ENCODE data around the gene NAV2. TPM values are rescaled to one million over a fixed set of nuclear protein-coding genes. Genes with fewer than 3 reads are reported as not detected.

NAV2 gene
- total RNA-seq, 1 experiment from 2014 or later = 2.1 TPM

DNA sequence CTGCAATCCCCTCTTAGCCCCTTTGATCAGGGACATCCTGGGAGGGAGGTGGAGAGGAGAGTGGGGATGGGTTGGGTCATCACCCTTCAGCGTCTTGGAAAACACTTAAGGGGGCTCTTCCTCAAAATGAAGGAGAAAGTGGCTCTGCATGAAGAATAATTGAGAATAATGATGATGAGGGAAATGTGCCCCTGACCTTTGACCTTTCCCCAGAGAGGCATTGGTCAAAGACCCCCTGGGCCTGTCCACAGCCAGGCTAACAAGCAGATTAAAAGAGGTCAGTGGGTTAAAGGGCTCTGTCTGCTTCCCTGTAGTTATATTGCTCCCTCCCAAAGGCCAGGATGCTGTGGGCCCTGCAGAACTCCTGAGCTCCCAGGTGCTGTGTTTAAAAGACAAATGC lies 68.7 kb downstream of the NAV2 start:
- peaks cover 4% of the 10 kb centered on the region; the same call in 1 of the 2 replicates for H3K27me3 ChIP-seq (ENCODE audit: insufficient read depth, low read length)
- no peaks in the 10 kb centered on the region for H3K36me3 ChIP-seq (ENCODE audit: control insufficient read depth in 1 of 2, insufficient read depth in 2 of 2, low read length in 2 of 2)
- no peak for TF ChIP-seq SP1 (IDR thresholded peaks at IDR 0.05; ENCODE audit: low read depth)
- TF ChIP-seq, protein P1, sequence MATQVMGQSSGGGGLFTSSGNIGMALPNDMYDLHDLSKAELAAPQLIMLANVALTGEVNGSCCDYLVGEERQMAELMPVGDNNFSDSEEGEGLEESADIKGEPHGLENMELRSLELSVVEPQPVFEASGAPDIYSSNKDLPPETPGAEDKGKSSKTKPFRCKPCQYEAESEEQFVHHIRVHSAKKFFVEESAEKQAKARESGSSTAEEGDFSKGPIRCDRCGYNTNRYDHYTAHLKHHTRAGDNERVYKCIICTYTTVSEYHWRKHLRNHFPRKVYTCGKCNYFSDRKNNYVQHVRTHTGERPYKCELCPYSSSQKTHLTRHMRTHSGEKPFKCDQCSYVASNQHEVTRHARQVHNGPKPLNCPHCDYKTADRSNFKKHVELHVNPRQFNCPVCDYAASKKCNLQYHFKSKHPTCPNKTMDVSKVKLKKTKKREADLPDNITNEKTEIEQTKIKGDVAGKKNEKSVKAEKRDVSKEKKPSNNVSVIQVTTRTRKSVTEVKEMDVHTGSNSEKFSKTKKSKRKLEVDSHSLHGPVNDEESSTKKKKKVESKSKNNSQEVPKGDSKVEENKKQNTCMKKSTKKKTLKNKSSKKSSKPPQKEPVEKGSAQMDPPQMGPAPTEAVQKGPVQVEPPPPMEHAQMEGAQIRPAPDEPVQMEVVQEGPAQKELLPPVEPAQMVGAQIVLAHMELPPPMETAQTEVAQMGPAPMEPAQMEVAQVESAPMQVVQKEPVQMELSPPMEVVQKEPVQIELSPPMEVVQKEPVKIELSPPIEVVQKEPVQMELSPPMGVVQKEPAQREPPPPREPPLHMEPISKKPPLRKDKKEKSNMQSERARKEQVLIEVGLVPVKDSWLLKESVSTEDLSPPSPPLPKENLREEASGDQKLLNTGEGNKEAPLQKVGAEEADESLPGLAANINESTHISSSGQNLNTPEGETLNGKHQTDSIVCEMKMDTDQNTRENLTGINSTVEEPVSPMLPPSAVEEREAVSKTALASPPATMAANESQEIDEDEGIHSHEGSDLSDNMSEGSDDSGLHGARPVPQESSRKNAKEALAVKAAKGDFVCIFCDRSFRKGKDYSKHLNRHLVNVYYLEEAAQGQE (IDR thresholded peaks at IDR 0.05; ENCODE audit: low read depth) = no peak
- no peak for TF ChIP-seq POLR2AphosphoS5 (IDR thresholded peaks at IDR 0.05; ENCODE audit: low read depth, low read length)
- TF ChIP-seq YY1 (IDR thresholded peaks at IDR 0.05; ENCODE audit: extremely low read depth, insufficient replicate concordance, low read depth, low read length) = no peak
- TF ChIP-seq ELF1 (IDR thresholded peaks at IDR 0.05; ENCODE audit: borderline replicate concordance, low read depth) = no peak
- no peak for TF ChIP-seq RAD21 (IDR thresholded peaks at IDR 0.05; ENCODE audit: low read depth)
- TF ChIP-seq, protein P2, sequence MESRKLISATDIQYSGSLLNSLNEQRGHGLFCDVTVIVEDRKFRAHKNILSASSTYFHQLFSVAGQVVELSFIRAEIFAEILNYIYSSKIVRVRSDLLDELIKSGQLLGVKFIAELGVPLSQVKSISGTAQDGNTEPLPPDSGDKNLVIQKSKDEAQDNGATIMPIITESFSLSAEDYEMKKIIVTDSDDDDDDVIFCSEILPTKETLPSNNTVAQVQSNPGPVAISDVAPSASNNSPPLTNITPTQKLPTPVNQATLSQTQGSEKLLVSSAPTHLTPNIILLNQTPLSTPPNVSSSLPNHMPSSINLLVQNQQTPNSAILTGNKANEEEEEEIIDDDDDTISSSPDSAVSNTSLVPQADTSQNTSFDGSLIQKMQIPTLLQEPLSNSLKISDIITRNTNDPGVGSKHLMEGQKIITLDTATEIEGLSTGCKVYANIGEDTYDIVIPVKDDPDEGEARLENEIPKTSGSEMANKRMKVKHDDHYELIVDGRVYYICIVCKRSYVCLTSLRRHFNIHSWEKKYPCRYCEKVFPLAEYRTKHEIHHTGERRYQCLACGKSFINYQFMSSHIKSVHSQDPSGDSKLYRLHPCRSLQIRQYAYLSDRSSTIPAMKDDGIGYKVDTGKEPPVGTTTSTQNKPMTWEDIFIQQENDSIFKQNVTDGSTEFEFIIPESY (IDR thresholded peaks at IDR 0.05; ENCODE audit: extremely low read depth, insufficient replicate concordance, low read length) = no peak
- no peak for TF ChIP-seq EZH2 (IDR thresholded peaks at IDR 0.05)
- no peak for TF ChIP-seq CBX3 (IDR thresholded peaks at IDR 0.05; ENCODE audit: low read depth)
- TF ChIP-seq EZH2phosphoT487 (IDR thresholded peaks at IDR 0.05; ENCODE audit: borderline replicate concordance) = no peak
- no peak for TF ChIP-seq EGR1 (IDR thresholded peaks at IDR 0.05; ENCODE audit: low read depth)
- no peak for TF ChIP-seq ZNF274 (IDR thresholded peaks at IDR 0.05; ENCODE audit: low read depth, low read length)
- TF ChIP-seq CEBPB (IDR thresholded peaks at IDR 0.05; ENCODE audit: low read depth) = no peak
- TF ChIP-seq SIN3A (IDR thresholded peaks at IDR 0.05; ENCODE audit: low read depth) = no peak
- TF ChIP-seq, protein P3, sequence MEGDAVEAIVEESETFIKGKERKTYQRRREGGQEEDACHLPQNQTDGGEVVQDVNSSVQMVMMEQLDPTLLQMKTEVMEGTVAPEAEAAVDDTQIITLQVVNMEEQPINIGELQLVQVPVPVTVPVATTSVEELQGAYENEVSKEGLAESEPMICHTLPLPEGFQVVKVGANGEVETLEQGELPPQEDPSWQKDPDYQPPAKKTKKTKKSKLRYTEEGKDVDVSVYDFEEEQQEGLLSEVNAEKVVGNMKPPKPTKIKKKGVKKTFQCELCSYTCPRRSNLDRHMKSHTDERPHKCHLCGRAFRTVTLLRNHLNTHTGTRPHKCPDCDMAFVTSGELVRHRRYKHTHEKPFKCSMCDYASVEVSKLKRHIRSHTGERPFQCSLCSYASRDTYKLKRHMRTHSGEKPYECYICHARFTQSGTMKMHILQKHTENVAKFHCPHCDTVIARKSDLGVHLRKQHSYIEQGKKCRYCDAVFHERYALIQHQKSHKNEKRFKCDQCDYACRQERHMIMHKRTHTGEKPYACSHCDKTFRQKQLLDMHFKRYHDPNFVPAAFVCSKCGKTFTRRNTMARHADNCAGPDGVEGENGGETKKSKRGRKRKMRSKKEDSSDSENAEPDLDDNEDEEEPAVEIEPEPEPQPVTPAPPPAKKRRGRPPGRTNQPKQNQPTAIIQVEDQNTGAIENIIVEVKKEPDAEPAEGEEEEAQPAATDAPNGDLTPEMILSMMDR (IDR thresholded peaks at IDR 0.05 in 2 of 3, conservative IDR thresholded peaks at IDR 0.05 in 1 of 3; ENCODE audit: borderline replicate concordance in 1 of 3, insufficient read depth in 1 of 3, low read depth in 2 of 3, low read length in 2 of 3) = no peak
- TF ChIP-seq JUND (IDR thresholded peaks at IDR 0.05) = no peak
- POLR2A ChIA-PET = no interaction called here
- no peak overlapping the region for H2AFZ ChIP-seq (ENCODE audit: low read depth, low read length, poor library complexity, severe bottlenecking)
- CTCF ChIA-PET = no interaction called here
- BruUV-seq (replicated peaks) = no TSS peak
- no peak overlapping the region for H3K4me3 ChIP-seq (replicated peaks in 1 of 2; ENCODE audit: low read depth in 1 of 2, low read length in 2 of 2)
- H3K9ac ChIP-seq (ENCODE audit: low read length) = no peak overlapping the region
- no peaks in the 10 kb centered on the region for H3K9me2 ChIP-seq (ENCODE audit: insufficient read depth)
- H3K4me2 ChIP-seq (ENCODE audit: low read length) = no peak overlapping the region
- no peaks in the 10 kb centered on the region for H4K20me1 ChIP-seq (ENCODE audit: insufficient read depth)
- no peak for ATAC-seq
- no peaks in the 10 kb centered on the region for H3K79me2 ChIP-seq (ENCODE audit: insufficient read depth, low read length)
- H3K27ac ChIP-seq (ENCODE audit: low read depth, low read length) = no peak overlapping the region
- RAD21 ChIA-PET (ENCODE audit: low non-redundant PET in 1 of 2, low total read pairs in 2 of 2, uncharacterized antibody in 2 of 2, unreplicated experiment in 2 of 2) = no interaction called here
- intact Hi-C loops (cut with micrococcal nuclease) = no loop called here
- no peak for DNase-seq (ENCODE audit: low read depth, low spot score)
- no peaks in the 10 kb centered on the region for H3K9me3 ChIP-seq (ENCODE audit: control insufficient read depth in 1 of 2, insufficient read depth in 1 of 2, low read depth in 1 of 2, low read length in 2 of 2)
- no peaks in the 10 kb centered on the region for H3K4me1 ChIP-seq (ENCODE audit: control insufficient read depth in 1 of 2, insufficient read depth in 2 of 2, low read length in 2 of 2)

Measured in HCT116 (cell line).